ENCODE data around the gene GRID1. TPM values are rescaled to one million over a fixed set of nuclear protein-coding genes. Genes with fewer than 3 reads are reported as not detected.

GRID1 gene
- total RNA-seq, 1 experiment from 2014 or later, result 0.37 TPM

GRCh38 chr10:86123715-86124114, 242.9 kb downstream of the GRID1 start (continued):
- TF ChIP-seq ZNF532 (CRISPR knock-in tag; IDR thresholded peaks at IDR 0.05; ENCODE audit: borderline replicate concordance), result no peak
- TF ChIP-seq NR2C2 (CRISPR knock-in tag; IDR thresholded peaks at IDR 0.05), result no peak
- no peak for TF ChIP-seq GABPB1 (CRISPR knock-in tag; IDR thresholded peaks at IDR 0.05)
- TF ChIP-seq ESRRA (CRISPR knock-in tag; IDR thresholded peaks at IDR 0.05; ENCODE audit: borderline replicate concordance), result no peak
- no peak for TF ChIP-seq FOXP1 (CRISPR knock-in tag; IDR thresholded peaks at IDR 0.05; ENCODE audit: borderline replicate concordance)
- TF ChIP-seq PRRX2 (CRISPR knock-in tag; IDR thresholded peaks at IDR 0.05), result no peak

GRCh38 chr10:86123304-86123703, 243.3 kb downstream of the GRID1 start:
- DNase-seq (ENCODE audit: low spot score) (no peak), ATAC-seq (no peak)
- H3K9me3 Mint-ChIP-seq, result peaks cover 4% of the 10 kb centered on the region; the same call in 1 of the 2 replicates
- ChIA-PET CTCF (interaction anchor here (1.2 to 2.1 kb wide), 2 partner anchors 13 to 16 kb away, joined by 3 to 8 read pairs; no protein-coding TSS in a partner anchor), POLR2A (no interaction called here)
- no peaks in the 10 kb centered on the region for H3K27me3 Mint-ChIP-seq (ENCODE audit: low read depth)
- no peak overlapping the region for H3K27ac Mint-ChIP-seq
- H3K36me3 Mint-ChIP-seq, result no peaks in the 10 kb centered on the region
- no peak overlapping the region for H3K4me3 Mint-ChIP-seq
- H3K4me1 Mint-ChIP-seq, result no peaks in the 10 kb centered on the region
- TF ChIP-seq ZNF121 (CRISPR knock-in tag; IDR thresholded peaks at IDR 0.05) (no peak), NFE2L1 (CRISPR knock-in tag; IDR thresholded peaks at IDR 0.05) (no peak), SMAD3 (CRISPR knock-in tag; IDR thresholded peaks at IDR 0.05; ENCODE audit: borderline replicate concordance) (no peak), OVOL2 (CRISPR knock-in tag; IDR thresholded peaks at IDR 0.05; ENCODE audit: borderline replicate concordance) (no peak), SOX15 (CRISPR knock-in tag; IDR thresholded peaks at IDR 0.05) (no peak), PRDM15 (CRISPR knock-in tag; IDR thresholded peaks at IDR 0.05) (no peak), ATF2 (CRISPR knock-in tag; IDR thresholded peaks at IDR 0.05; ENCODE audit: borderline replicate concordance, low read depth) (no peak), EMX1 (CRISPR knock-in tag; IDR thresholded peaks at IDR 0.05) (no peak), ZNF219 (CRISPR knock-in tag; IDR thresholded peaks at IDR 0.05; ENCODE audit: borderline replicate concordance) (no peak), ATF6 (CRISPR knock-in tag; IDR thresholded peaks at IDR 0.05) (no peak)

Data from WTC11 (cell line).